Right lobe of liver (tissue), 4 donors: ENCODE measurements around the gene NARS2.

ENCODE experiments used
- CTCF ChIP-seq, 4 donors: fragments of 200-600 bp in 3 of 4; fragments of 450-650 bp in 1 of 4; IDR thresholded peaks; one replicate each; pipeline versions ENCODE4 v1.5.1 to v1.8.0; 2016 to 2022; ENCODE audit warnings: antibody characterized with exemption in 4 of 4, mild to moderate bottlenecking in 2 of 4
- POLR2A ChIP-seq: fragments of 450-650 bp; IDR thresholded peaks from one replicate; pipeline ENCODE4 v1.6.1; 2017; ENCODE audit warnings: antibody characterized with exemption, mild to moderate bottlenecking
- donor health status: DM: no; HTN: no; CAD: no.
- donor health status: DM: no; HTN: no; CAD: no.
- donor health status: DM: no; HTN: yes; CAD: no.

GRCh38 chr11:78459738-78460137, 114.9 kb downstream of the NARS2 start:
- TF ChIP-seq POLR2A (no peak), CTCF (IDR thresholded peaks at IDR 0.05) (no peak)
